GM18508 (cell line): ENCODE data around the gene CSK.

Source experiments
- ATAC-seq: cut with Tn5 transposase; IDR thresholded peaks from one replicate; pipeline ENCODE4 v1.9.1; 2021; ENCODE audit warnings: moderate number of reproducible peaks; ENCODE audit not compliant: insufficient read depth, unreplicated experiment

CSK gene

DNA sequence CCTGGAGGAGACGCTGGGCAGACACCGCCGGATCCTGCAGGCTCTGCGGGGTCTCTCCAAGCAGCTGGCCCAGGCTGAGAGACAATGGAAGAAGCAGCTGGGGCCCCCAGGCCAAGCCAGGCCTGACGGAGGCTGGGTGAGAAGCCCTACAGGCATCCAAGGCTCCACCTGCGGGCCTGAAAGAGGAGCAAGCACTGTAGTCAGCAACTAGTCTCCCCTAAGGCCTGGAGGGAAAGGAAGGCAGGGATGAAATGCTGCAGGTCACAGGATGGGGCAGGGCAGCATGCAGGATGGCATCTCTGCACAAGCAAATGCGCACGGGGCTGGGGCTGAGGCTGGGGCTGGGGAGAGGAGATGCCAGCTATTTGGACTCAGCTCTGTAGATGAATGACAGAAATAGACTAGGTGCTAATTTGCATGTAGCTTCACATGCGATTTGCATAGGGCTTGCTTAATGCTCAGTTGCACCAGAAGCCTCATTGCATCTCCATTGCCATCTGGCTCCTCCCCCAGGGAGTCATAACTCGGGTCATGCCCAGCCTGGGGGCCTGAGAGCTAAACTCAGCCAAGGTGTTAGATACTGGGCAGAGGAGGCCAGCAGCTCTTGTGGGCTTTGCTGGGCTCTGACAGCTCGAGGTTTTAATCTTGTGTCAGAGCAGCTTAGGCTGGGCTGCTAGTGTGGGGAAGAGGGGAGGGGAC lies 39.4 kb downstream of the CSK start:
- ATAC-seq, result no peak

- ATAC-seq, result no peak
Measured at GRCh38 chr15:74821790-74822158, 39.9 kb downstream of the CSK start.

DNA sequence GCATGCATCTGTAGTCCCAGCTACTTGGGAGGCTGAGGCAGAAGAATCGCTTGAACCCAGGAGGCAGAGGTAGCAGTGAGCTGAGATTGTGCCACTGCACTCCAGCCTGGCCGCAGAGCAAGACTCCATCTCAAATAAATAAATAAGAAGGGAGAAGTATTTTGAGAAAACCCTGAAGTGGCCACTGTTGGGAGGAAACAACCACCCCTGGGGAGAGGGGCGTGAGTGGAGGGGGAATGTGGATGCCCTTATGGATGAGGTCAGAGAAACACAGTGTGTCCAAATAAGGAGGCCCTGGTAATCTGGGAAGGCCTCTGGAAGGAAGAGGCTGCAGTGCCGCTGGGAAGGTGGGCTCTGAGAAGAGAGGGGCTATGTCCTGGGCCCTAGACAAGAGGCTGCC lies 40.4 kb downstream of the CSK start:
- no peak for ATAC-seq

- no peak for ATAC-seq
Measured at GRCh38 chr15:74823324-74823723, 41.4 kb downstream of the CSK start.

DNA sequence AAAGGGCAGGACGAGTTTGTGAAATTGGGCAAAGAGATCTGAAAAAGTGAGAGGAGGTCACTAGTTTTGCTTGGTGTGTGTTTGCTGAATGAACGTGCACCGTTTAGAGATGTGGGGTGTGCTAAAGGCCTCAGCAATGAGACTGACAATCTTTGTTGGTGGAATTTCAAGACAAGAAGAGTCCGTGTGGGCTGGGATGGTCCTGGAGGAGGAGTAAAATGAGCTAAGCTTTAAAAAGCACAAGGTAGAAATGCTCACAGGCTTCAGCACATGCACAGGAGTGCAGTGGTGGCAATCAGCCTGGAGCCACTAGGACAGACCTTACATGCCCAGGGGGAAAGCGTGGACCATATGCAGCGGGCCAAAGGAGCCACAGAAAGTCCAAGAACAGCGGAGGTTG lies 43.1 kb downstream of the CSK start:
- no peak for ATAC-seq

DNA sequence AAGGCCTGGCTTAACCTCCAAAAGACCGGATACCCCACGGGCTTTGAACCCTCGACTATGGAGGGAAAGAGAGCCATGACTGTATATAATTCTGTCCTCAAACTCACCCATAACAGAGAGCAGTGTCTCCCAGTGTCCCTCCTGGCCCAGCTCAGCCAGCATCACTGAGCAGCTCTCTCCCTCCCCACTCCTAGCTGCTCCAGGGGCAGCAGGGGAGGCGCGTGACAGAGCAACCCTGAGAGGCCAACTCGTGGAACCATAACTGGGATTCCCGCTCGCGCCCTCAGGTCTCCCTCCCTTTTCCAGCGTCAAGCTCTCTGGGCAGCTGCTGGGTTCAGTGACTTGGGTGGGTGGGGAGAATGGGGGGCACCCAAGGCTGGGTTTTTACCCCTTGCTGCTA lies 44.0 kb downstream of the CSK start:
- no peak for ATAC-seq

GRCh38 chr15:74826364-74826819 lies 44.5 kb downstream of the CSK start, which contains the start of gene CPLX3:
CPLX3 (plus strand) TSS chr15:74826627; CDS start chr15:74826704, 77 bp downstream.
- ATAC-seq, result no peak

DNA sequence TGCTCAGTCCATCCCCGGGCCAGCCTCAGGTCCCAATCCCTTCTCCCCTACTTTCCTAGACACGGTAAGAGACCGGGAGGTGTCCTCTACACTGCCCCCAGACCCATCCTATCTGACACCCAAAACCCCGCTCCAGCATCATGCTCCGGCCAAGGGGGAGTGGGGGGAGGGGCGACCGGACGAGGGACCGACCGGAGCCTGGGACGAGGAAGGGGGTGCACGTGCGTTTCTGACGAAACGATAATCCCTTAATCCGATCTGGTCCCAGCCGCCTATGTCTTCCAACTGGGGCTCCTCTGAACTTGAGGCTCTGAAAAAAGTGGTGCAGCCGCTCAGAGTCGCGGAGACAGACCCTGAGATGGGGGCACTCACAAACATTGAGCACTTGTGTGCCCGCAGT lies 45.0 kb downstream of the CSK start:
- ATAC-seq, result no peak

- no peak for ATAC-seq
Measured at GRCh38 chr15:74827614-74828013, 45.7 kb downstream of the CSK start.

DNA sequence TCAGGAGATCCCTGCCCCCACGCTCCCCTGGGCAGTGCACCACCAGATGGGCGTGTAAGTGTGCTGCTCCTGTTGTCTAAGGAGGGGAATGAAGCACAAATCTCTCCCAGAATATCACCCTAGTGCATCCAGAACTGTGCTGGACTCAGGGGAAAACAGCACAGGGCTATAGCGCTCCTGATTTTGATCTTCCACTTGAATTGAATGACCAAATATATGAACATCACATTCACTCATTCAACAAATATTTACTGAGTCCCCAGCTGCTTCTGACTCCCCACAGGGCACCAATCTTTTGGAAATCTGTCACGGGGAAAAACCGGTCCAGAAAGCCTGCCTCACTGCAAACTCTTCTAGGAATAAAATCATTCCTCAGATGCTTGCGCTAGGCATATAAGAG lies 47.0 kb downstream of the CSK start:
- no peak for ATAC-seq

GRCh38 chr15:74829486-74829885 lies 47.6 kb downstream of the CSK start:
- ATAC-seq, result no peak

DNA sequence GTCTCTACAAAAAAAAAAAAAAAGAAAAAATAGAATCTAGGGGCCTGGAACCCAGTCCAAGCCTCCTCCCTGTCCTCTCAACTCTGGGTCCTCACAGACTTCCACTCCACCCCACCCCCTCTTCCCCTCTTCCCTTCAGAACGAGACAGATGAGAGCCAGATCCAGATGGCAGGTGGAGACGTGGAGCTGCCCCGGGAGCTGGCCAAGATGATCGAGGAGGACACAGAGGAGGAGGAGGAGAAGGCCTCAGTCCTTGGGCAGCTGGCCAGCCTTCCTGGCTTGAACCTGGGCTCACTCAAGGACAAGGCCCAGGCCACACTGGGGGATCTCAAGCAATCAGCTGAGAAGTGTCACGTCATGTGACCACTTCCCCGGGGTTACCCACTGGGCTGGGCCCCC lies 48.1 kb downstream of the CSK start:
- no peak for ATAC-seq

DNA sequence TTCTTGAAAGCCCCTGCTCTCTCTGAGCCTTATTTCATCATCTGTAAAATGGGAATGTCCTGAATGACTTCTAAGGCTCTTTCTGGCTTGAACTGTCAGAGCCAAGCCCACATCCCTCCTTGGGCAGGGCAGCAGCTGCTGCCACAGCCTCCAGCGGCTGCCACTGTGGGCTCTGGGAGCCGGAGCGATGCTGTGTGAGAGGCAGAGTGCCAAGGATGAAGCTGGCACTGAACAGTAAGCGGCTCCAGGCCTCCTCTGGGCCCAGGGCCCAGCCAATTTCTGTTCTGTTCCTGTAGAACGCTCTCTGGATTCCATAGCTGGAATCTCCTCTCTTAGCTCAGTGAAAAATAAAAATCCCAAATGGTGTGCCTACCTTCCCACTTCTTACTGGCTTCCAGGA lies 49.0 kb downstream of the CSK start:
- no peak for ATAC-seq

GRCh38 chr15:74831813-74832495 lies 50.1 kb downstream of the CSK start:
- ATAC-seq, result no peak

DNA sequence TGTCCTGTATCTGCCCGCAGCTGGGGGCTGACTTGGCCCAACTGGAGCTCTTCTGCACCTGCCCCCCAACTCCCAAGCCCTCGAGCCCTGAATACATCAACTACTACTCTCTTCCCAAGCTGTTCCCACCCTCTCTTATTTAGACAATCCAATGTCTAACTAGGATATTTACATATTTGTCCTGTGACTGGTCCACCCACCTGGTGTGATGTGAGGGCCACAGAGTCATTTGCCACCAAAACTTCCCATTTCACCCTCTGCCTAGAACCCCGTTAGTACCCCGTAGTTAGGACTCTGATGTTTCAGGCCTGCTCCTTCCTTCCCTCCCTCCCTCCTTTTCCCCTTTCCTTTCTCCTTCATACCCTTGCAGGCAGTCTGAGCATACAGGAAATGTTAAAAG lies 50.9 kb downstream of the CSK start:
- no peak for ATAC-seq

DNA sequence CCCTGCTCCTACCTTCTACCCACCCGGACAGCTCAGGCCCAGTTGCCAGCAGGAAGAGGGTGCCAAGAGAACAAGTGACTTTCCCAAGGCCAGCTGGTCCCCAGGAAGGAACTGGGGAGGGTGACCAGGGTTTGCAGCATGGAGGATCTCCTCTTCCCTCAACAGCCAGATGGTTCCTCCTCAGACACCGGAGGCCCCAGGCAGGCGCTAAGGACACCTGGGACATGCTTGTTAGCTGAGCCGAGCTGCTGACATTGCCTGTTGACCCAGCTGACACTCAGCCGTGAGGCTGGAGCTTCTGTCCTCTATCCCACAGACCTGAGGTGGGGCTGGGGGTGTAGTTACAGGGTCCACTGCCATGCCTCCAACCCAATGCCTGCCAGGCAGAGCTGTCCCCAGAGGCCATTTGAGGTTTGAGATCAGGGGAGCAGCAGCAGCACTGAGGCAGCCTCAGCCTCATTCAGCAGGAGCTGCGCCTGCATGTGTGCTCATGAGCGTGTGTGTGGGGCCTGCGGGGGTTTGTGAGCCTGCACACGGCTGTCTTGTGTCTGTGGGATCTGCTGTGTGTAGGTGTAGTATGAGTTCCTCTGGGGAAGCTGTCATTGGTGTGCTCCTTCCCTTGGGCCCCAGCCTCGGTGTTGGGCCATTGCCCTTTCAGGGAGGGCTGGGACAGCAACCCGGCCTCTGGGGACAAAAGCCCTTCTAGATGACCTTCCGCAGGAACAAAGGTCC lies 51.7 kb downstream of the CSK start:
- ATAC-seq, result no peak

GRCh38 chr15:74835312-74835823 lies 53.5 kb downstream of the CSK start:
- ATAC-seq, result no peak

- no peak for ATAC-seq
Measured at GRCh38 chr15:74836846-74837245, 55.0 kb downstream of the CSK start.

GRCh38 chr15:74837482-74838136 lies 55.7 kb downstream of the CSK start:
- no peak for ATAC-seq

DNA sequence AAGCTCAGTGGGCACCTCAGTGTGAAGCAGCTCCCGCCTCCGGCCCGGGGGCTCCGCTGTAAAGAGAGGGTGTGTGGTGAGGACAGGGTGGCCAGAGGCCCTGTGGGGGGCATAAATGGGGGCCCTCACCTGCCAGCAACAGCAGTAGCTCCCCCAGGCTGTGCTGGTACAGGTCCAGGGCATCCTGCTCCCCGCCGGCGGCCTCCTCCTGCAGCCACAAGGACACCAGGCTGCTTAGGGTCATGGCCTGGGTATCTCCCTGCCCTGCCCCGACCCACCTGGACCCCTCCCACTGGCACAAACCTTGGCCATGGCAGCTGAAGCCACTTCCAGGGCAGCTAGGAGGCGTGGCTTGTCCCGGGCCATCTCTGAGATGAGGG lies 56.2 kb downstream of the CSK start:
- no peak for ATAC-seq
